Colonic mucosa (tissue), 4 donors: ENCODE measurements around the gene FKBP8. TPM values are rescaled to one million over a fixed set of nuclear protein-coding genes. Genes with fewer than 3 reads are reported as not detected.

ENCODE experiments used
- DNase-seq: peaks from one replicate; pipeline ENCODE4 v3.0.0-alpha.2; 2020
- H3K27ac ChIP-seq: fragments of 200-600 bp; one replicate; pipeline ENCODE4 v1.8.0; 2021
- H3K27me3 ChIP-seq: fragments of 200-600 bp; one replicate; pipeline ENCODE4 v1.8.0; 2021
- H3K36me3 ChIP-seq: fragments of 200-600 bp; one replicate; pipeline ENCODE4 v1.8.0; 2021
- H3K4me1 ChIP-seq: fragments of 200-600 bp; one replicate; pipeline ENCODE4 v1.8.0; 2021; ENCODE audit warnings: mild to moderate bottlenecking
- H3K4me3 ChIP-seq: fragments of 200-600 bp; one replicate; pipeline ENCODE4 v1.8.0; 2021
- H3K9ac ChIP-seq, 2 donors: one replicate each; pipeline ENCODE4 v1.7.0; 2013; ENCODE audit warnings: control low read depth in 2 of 2, low read depth in 2 of 2, low read length in 2 of 2
- H3K9me3 ChIP-seq: fragments of 200-600 bp; one replicate; pipeline ENCODE4 v1.8.0; 2021
- CTCF ChIP-seq: fragments of 200-600 bp; IDR thresholded peaks from one replicate; pipeline ENCODE4 v1.8.0; 2022; ENCODE audit warnings: antibody characterized with exemption, mild to moderate bottlenecking
- intact Hi-C: fragments of 100-400 bp; cut with DNase I; formaldehyde crosslinking; loops from one replicate; pipeline ENCODE4 v1.14.1; 2022
- total RNA-seq, 2 donors: library from RNA; stranded (reverse); fragmentation: NEBNext Ultra II Directional in 1 of 2; extraction: Animal tissue kit (Norgen Biotek cat#: 25700) in 1 of 2; gene quantifications; one replicate each; pipeline ENCODE4 v1.2.1, GENCODE V29; 2021
- donor health status: healthy.
- donor health status: DM: no; HTN: no; CAD: no.
- donor health status: DM: no; HTN: no; CAD: no.

FKBP8 gene
- total RNA-seq, 2 donors from 2014 or later = 190 to 200 TPM

DNA sequence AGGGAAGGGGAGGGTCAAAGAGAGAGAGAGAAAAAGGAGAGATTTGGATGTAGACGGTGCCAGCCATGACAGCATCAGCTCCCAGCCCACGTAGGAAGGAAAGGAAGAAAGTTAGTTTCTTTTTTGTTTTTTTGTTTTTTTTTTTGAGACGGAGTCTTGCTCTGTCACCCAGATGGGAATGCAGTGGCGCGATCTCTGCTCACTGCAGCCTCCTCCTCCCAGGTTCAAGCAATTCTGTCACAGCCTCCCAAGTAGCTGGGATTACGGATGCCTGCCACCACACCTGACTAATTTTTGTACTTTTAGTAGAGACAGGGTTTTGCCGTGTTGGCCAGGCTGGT, 49.1 kb downstream of the FKBP8 start:
- no peak overlapping the region for H3K4me3 ChIP-seq
- no peak overlapping the region for H3K9ac ChIP-seq
- peak overlapping the region; percentile 25 for H3K27ac ChIP-seq
- H3K36me3 ChIP-seq = no peaks in the 10 kb centered on the region
- TF ChIP-seq CTCF = no peak
- no peak for DNase-seq
- intact Hi-C loops = no loop called here
- no peaks in the 10 kb centered on the region for H3K27me3 ChIP-seq
- peaks cover 25% of the 10 kb centered on the region for H3K4me1 ChIP-seq
- no peaks in the 10 kb centered on the region for H3K9me3 ChIP-seq

DNA sequence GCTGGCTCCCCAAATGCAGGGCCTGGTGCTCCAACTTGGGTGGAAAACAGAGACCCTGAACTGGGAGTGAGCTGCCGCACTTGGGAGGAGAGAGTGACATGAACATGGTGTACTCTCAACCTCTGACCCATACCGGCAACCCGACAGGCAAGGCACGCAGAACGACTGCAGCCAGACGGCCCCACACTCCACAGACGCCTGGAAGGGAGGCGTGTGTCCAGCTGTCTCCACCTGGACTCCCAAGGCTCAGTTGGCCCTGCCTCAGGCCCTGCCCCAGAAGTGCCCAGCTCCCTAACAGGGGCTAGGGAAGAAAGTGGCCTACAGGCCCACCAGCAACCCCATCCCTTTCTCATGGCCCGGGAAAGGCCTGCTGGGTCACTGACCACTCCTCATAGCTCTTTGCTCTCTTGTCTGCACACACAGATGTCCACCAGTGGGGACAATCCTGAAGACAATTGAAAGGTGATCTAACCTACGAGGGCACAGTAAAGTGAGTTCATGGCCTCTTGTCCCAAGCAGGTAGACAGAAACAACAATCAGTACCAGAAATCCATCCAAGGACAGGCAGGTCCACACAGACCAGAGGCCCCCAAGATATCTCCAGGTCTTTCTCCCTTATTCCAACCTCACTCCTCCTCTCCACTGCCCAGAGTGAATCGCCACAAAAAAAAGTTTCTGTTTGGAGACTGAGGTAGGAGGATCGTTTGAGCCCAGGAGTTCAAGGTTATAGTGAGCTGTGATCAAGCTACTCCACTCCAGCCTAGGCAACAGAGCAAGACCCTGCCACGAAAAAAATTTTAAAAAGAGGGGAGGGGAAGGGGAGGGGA, 49.7 kb downstream of the FKBP8 start:
- H3K27me3 ChIP-seq = no peaks in the 10 kb centered on the region
- peak overlapping the region in 1 of 2 donors; percentile 60 for H3K9ac ChIP-seq
- intact Hi-C loops = no loop called here
- no peak for DNase-seq
- H3K36me3 ChIP-seq = no peaks in the 10 kb centered on the region
- H3K4me3 ChIP-seq = no peak overlapping the region
- H3K27ac ChIP-seq = peak overlapping the region; percentile 25
- no peaks in the 10 kb centered on the region for H3K9me3 ChIP-seq
- peaks cover 25% of the 10 kb centered on the region for H3K4me1 ChIP-seq
- no peak for TF ChIP-seq CTCF

DNA sequence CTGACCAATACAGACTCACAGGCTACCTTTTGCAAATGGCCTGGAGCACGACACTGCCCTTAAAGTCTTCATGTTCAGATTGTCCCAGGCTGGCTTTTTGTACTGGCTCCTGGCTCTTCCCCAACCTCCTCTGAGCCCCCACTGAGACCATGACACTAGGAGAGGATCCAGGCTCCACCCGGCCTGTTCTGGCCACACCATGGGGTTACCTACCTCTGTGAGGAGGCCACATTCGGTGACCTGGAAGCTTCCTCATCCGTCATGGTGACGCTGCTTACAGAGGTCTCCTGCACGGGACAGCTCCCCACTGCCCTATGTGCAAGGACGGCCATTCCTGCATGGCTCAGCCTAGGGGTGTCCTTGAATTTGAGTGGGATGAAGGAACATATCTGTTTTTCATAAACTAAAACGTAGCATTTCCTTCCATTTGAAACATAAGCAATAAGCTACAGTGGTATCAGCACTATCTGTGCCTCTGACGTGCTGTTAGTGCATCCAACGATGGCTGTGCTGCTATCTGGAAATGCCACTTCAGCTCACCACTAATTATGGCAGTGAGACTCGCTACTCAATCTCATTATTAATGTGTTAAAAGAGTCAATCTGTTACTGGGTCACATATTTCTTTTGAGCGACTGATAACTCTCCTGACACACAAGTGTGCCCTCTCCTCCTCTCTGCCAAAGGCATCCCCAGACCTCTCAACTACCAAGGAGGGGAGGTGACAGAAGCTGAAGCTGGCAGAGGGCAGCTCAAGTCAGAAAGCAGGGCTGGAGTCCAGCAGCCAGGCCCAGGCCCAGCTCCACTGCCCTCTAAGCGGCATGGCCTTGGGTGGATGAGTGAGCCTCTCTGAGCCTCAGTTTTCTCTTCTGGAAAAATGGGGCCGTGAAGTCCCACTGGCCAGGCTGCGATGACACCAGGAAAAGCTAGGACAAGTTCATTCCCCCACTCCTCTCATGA, 51.1 kb downstream of the FKBP8 start:
- Histone ChIP-seq H3K4me3 (no peak overlapping the region), H3K27me3 (no peaks in the 10 kb centered on the region), H3K9ac (no peak overlapping the region), H3K36me3 (no peaks in the 10 kb centered on the region), H3K9me3 (no peaks in the 10 kb centered on the region), H3K27ac (no peak overlapping the region), H3K4me1 (peaks cover 30% of the 10 kb centered on the region)
- no peak for DNase-seq
- intact Hi-C loops = no loop called here
- no peak for TF ChIP-seq CTCF

- Histone ChIP-seq H3K36me3 (no peaks in the 10 kb centered on the region), H3K4me1 (peaks cover 28% of the 10 kb centered on the region), H3K27me3 (no peaks in the 10 kb centered on the region), H3K4me3 (no peak overlapping the region), H3K9me3 (no peaks in the 10 kb centered on the region), H3K27ac (no peak overlapping the region), H3K9ac (no peak overlapping the region)
- intact Hi-C loops = no loop called here
- no peak for DNase-seq
- no peak for TF ChIP-seq CTCF
These were observed 52.6 kb downstream of the FKBP8 start for GRCh38 chr19:18490728-18491127.

DNA sequence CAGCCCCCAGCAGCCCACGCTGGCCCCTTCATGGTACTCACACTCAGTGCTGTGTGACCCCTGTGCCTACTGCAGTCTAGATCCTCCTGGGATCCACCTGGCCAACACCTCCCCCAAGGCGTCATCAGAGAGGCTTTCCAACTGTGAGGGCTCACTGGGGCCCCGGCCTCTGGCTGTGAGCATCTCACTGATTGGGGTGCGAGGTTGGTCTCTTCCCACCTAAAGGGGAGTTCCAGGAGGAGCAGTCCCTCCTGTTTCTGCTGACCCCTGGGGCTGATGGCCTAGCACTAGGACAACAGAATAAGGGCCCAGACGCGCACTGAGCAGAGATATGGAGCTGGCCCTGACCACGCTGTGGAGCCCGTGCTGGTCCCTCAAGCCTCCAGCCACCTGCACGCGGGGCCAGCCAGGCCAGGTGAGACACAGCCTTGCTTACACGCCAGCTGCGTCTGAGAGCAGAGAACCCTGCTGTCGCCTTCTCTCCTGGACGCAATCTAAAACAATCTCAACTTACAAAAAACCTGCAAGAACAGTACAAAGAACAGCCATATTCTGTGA, 53.7 kb downstream of the FKBP8 start:
- no peaks in the 10 kb centered on the region for H3K27me3 ChIP-seq
- no peak overlapping the region for H3K27ac ChIP-seq
- H3K36me3 ChIP-seq = no peaks in the 10 kb centered on the region
- peaks cover 26% of the 10 kb centered on the region for H3K4me1 ChIP-seq
- no peak overlapping the region for H3K4me3 ChIP-seq
- intact Hi-C loops = no loop called here
- H3K9me3 ChIP-seq = no peaks in the 10 kb centered on the region
- no peak overlapping the region for H3K9ac ChIP-seq
- TF ChIP-seq CTCF = no peak
- DNase-seq = no peak
